ENCODE measurements around the gene ROMO1.

DNA sequence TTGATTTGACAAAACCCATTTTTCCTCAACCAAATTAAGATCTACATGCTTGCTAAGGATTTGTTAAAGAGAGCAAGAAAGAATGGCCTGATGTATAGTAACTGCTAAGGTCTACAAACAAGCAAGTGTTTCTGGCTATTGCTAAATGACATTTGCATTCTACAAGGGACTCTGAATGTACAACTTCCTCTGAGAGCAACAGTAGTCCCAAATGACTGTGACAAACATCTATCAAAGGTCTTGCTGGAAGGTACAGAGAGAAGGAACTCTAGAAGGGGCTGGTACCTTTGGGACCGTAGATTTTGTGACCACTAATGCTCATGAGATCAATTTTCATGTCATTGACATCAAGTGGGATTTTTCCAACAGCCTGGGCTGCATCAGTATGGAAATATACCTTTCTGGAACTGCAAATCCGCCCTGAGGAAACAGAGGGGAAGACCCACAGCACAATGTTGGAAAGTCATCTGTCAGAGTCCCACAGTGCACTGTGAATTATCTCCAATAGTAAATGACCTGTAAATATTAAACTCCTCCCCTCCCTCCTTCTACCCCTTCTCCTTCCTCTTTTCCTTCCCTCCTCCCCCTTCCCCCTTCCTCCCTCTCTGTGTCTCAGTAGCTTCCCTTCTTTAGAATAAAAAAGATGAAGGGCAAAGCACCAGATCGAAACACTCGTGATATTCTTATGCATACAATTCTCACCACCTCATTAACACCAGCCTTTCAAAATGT, 18.6 kb upstream of the ROMO1 start:
- TF ChIP-seq, protein P1, sequence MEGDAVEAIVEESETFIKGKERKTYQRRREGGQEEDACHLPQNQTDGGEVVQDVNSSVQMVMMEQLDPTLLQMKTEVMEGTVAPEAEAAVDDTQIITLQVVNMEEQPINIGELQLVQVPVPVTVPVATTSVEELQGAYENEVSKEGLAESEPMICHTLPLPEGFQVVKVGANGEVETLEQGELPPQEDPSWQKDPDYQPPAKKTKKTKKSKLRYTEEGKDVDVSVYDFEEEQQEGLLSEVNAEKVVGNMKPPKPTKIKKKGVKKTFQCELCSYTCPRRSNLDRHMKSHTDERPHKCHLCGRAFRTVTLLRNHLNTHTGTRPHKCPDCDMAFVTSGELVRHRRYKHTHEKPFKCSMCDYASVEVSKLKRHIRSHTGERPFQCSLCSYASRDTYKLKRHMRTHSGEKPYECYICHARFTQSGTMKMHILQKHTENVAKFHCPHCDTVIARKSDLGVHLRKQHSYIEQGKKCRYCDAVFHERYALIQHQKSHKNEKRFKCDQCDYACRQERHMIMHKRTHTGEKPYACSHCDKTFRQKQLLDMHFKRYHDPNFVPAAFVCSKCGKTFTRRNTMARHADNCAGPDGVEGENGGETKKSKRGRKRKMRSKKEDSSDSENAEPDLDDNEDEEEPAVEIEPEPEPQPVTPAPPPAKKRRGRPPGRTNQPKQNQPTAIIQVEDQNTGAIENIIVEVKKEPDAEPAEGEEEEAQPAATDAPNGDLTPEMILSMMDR (IDR thresholded peaks at IDR 0.05): no peak
- TF ChIP-seq POLR2A (IDR thresholded peaks at IDR 0.05): no peak
- TF ChIP-seq POLR2AphosphoS5 (IDR thresholded peaks at IDR 0.05; ENCODE audit: insufficient read depth in 1 of 2, low read depth in 1 of 2): no peak

Measured in vagina (tissue), 2 donors.